Right forelimb (tissue), 1 donor: ENCODE measurements around the gene LGALS14.
"Not testable (repeated sequence)": the region's sequence is repeated elsewhere in the genome, so short reads cannot be mapped to it uniquely, and the experiment has no call there.

Experiments used
- DNase-seq: peaks from one replicate; pipeline ENCODE4 v3.0.0-alpha.2; 2018

The LGALS14 gene

DNA sequence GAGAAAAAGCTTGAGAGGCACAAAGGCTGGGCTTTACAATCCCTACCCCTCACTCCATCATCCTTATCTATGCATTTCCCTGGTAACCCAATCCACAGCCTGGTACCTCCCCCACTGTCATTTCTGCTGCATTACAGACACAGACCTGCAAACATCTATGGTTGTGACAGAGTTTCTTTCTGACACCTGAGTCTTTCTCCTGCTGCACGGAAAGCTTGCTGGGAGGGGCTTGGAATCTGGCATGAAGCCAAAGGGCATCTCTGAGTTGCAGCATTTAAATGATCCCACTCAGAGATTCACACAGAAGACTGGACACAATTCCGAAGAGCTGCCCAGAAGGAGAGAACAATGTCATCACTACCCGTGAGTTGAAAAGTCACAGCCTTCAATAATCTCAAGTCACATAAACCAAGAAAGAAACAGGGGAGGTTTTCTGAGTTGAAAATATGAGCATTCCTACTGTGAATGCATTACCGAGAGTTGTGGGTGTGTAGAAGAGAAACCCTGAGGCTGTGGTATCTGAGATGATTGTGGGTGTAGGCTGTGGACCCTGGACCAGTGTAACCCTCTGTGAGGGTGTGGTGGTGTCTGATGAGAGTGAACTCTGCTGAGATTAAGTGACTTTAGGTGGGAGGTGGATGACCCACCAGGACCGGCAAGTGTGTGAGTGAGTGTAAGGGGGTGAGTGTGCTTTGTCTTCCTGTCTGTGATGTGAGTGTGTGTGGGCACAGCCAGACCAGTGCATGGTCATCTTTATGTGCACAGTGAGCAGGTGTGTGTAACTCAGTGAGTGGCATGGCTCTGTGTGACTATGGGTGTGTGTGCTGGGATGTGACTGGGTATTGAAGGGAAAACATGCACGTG is at the start of gene LGALS14:
Gene LGALS14, plus strand, starts transcription at position 301 of the 864 bp plus-strand sequence. Its CDS starts 48 bp downstream, at position 349.
- DNase-seq = no peak

- no peak for DNase-seq
Observed at GRCh38 chr19:39655613-39656012, 48.7 kb upstream of the LGALS14 start, which contains the start of gene LGALS16. Gene LGALS16, plus strand, starts transcription at chr19:39655913. Its CDS starts 49 bp downstream, at chr19:39655962.

DNA sequence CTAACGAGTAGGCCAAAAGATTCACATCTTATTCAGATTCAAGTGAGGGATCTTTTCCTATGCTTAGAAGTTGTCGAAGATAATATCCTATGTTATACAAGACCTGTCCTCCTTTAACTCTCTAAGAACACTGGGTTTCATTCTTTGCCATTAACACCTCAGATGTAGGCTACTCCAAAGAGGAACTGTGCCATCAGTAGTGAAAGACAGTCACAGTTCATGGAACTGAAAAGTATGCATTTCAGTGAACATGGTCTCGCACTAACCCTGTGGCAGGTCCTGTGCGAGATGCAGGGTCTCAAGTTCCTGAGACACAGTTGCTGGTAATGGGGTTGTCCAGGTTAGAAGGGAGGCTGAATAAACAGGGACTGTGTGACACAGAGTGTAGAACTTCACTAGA is 44.5 kb upstream of the LGALS14 start:
- no peak for DNase-seq

GRCh38 chr19:39660661-39661060 is 43.6 kb upstream of the LGALS14 start:
- no peak for DNase-seq

GRCh38 chr19:39661565-39661964 is 42.7 kb upstream of the LGALS14 start:
- no peak for DNase-seq

DNA sequence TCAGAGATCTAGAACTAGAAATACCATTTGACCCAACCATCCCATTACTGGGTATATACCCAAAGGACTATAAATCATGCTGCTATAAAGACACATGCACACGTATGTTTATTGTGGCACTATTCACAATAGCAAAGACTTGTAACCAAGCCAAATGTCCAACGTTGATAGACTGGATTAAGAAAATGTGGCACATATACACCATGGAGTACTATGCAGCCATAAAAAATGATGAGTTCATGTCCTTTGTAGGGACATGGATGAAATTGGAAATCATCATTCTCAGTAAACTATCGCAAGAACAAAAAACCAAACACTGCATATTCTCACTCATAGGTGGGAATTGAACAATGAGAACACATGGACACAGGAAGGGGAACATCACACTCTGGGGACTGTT is 34.4 kb upstream of the LGALS14 start:
- not testable (repeated sequence) for DNase-seq

- no peak for DNase-seq
Observed at GRCh38 chr19:39670998-39671397, 33.3 kb upstream of the LGALS14 start.

DNA sequence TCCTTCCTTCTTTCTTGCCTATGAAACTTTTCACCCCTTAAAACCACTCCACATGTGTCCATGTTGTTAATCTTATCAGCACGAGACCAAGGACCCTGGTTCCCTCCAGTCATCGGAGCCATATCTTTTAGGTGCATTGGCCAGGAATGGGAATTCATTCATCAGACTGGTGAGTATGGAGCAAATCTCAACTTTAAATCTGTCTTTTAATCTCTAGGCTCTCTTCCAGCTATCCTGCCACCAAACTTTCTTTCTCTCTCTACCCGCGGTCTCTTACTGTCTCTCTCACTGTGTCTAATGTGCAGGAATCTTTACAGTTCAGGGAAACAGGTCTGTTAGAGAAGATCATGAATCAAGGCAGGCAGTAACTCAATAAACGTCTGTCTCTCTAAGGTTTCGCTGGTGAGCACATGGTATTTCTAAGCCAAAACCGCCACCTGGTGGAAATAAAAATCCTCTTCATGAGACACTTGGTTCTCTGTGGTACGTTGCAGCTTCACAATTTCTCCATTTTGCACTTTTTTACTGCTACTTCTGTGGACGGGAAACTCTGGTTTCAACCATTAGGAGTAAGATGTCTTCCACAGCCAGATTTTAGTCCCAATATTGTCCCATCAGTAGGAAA is 32.4 kb upstream of the LGALS14 start:
- no peak for DNase-seq

GRCh38 chr19:39672473-39672872 is 31.8 kb upstream of the LGALS14 start:
- no peak for DNase-seq

DNA sequence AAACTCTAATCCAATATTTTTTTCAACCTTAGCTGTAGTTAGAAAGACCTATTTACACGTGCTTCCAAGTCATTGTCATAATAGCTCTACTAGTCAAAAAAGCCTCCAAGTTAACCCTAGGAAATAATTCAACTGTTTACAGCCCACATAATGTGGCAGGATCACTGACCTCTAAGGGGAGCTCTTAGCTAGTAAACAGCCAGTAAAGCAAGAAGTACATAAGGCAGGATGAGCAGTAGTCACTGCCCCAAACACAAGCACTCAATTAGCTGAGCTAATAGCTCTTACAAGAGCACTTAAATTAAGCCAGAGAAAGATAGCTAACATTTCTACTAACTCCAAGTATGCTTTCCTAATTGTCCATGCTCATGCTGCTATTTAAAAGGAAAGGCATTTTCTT is 30.4 kb upstream of the LGALS14 start:
- not testable (repeated sequence) for DNase-seq

DNA sequence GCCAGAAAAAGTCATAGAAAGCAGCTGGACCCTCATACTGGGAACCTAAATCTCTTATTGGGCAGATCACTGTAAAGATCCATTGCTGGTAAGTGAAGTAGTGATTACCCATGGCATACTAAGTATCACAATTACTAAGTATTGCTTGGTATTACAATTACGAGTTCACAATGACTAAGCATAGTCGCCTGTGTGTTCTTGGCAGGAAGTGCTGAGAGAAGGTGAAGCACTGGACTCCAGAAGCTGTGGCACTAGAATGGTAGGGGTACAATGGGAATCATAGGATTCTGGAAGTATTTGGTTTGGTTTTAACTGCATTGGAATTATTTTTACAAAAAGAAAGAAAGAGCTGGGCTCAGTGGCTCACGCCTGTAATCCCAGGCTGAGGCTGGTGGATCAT is 28.3 kb upstream of the LGALS14 start:
- DNase-seq = no peak

DNA sequence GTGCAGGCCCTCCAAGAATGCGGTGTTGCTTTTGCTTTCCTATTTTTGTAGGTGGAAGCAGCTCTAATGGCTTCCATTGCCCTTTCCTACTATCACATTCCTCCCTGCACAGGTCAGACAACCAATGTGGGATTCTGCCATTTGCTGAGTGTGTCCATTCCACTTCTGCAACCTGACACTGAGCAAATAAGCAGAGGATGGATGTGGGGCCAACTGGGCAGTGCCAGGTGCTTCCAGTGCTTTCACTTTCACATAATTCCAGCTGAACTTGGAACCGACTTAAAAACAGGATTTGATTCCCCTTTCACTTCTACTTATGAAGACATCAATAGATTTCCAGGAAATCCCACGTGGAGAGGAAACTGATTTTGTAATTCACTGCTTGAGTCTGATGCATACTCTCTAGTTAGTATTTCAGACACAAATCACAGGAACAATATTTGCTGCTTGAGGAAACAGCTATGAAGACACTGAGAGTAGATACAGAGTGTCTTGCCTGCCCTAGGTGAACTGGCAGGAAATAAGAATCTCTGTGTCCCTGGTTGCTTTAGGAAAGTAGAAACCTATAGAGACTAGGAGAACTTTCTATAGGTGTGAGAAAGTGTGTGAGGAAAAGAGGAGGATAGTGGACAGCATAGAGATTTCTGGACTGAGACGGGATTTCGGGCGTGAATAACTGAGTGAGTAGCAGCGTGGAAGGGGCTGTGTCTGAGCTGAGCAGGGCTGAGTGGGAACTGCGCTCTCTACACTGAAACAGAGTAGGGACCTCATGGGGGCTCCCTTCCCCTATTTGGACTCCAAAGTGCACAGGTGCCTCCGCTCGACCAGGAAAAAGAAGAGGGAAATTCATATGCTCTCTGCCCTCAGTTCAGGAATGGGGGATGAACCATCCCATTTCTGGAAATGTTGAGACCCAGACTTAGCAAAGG is 26.1 kb upstream of the LGALS14 start:
- no peak for DNase-seq

- DNase-seq = no peak
Observed at GRCh38 chr19:39679056-39679790, 25.1 kb upstream of the LGALS14 start.

- no peak for DNase-seq
Observed at GRCh38 chr19:39679791-39680168, 24.5 kb upstream of the LGALS14 start.

- no peak for DNase-seq
Observed at GRCh38 chr19:39680593-39680992, 23.7 kb upstream of the LGALS14 start.

DNA sequence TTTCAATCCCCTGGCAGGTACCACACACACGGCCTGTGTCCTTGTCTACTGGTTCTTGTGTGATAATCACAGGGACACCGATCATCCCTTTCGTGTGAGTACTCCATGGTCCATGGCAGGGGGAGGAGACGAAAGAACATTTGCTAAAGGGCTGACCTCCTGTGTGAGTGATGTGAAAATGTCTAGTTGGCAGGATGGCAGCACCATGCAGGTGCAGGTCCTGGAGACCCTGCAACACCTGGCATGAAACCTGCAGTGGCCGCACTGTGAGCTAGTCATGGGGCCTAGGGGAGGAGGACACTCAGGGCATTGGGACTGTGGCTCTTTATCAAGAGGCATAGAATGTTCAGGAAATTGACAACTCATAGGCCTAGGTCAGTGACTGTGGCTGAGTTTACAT is 22.9 kb upstream of the LGALS14 start:
- no peak for DNase-seq

GRCh38 chr19:39684267-39684666 is 20.0 kb upstream of the LGALS14 start:
- DNase-seq = no peak

DNA sequence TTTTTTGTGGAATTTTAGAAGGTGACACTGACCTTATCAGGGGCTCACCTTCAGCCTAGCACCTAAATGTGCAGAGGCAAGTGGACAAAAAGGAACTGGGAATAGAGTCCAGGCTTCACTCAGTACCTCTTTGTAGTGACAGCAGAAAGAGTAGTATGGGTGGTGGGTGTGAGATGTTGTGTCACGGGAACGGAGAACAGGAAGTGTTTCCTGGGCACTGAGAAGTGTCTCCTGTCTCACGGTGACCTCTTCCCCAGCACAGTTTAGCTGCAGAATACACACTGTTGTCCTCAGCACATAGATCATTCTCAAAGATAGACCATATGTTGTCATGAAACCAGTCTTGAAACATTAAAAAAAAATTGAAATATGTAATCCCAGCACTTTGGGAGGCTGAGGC is 17.5 kb upstream of the LGALS14 start:
- no peak for DNase-seq

GRCh38 chr19:39688637-39689036 is 15.6 kb upstream of the LGALS14 start:
- DNase-seq = not testable (repeated sequence)

DNA sequence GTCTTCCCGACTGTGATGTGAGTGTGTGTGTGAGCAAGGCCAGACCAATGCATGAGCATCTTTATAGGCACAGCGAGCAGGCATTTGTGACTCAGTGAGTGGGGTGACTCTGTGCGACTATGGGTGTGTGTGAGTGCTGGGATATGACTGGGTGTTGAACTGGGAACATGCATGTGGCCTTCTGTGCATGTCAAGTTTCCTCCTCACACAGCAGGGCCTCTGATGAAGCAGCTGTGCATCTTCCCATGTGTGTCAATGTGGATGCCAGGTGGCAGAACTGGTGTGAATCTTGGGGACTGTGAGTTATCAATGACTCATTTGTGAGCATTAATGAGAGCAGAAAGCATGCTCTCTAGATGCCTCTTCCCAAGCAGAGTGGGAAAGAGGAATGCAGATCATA is 12.1 kb upstream of the LGALS14 start:
- DNase-seq = no peak

GRCh38 chr19:39692822-39693221 is 11.5 kb upstream of the LGALS14 start:
- no peak for DNase-seq

DNA sequence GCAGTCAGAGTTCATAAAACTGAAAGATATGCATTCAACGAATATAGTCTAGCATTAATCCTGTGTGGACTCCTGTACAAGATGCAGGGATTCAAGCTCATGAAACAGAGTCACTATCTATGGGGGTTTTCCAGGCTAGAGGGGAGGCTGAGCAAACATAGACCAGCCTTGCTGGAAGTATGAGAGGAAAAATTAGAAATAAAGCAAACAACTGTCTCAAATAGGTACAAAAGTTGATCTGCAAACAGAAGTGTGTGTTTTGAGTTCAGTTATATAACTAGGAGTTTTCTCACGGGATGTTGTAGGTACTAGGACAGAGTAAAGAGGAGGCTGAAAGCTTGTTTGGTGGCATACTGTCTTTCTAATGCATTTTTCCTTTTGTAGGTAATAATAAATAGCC is 8.5 kb upstream of the LGALS14 start:
- no peak for DNase-seq
